Activated T-cell treated with anti-CD3 and anti-CD28 coated beads, Interleukin-2, amount 50 U/mL, for 72 hours (primary cell): ENCODE results near the gene GPD1. TPM values are rescaled to one million over a fixed set of nuclear protein-coding genes. Genes with fewer than 3 reads are reported as not detected.

Experiments
- ATAC-seq, 2 donors: fragments of 150-1000 bp; cut with Tn5 transposase; replicated peaks in 1 of 2; 2 replicates each; pipeline ENCODE4 v1.10.0; 2021; ENCODE audit warnings: moderate library complexity in 2 of 2, mild to moderate bottlenecking in 1 of 2
- DNase-seq, 2 donors: peaks; one replicate each; pipeline ENCODE4 v3.0.0; 2021 to 2022; ENCODE audit warnings: mixed read lengths in 1 of 2
- H3K27ac Mint-ChIP-seq: one replicate; pipeline ENCODE4 v1.8.0; 2022; ENCODE audit warnings: mild to moderate bottlenecking, moderate library complexity, mixed read lengths
- H3K27me3 Mint-ChIP-seq: one replicate; pipeline ENCODE4 v1.8.0; 2022; ENCODE audit warnings: low read depth, mixed read lengths
- H3K36me3 Mint-ChIP-seq, 2 donors: one replicate each; pipeline ENCODE4 v1.8.0; 2022; ENCODE audit warnings: mixed read lengths in 2 of 2, mild to moderate bottlenecking in 1 of 2; ENCODE audit not compliant: insufficient read depth in 2 of 2
- H3K4me1 Mint-ChIP-seq: one replicate; pipeline ENCODE4 v1.8.0; 2022; ENCODE audit warnings: low read depth, mixed read lengths
- H3K4me3 Mint-ChIP-seq, 2 donors: one replicate each; pipeline ENCODE4 v1.8.0; 2022; ENCODE audit warnings: mild to moderate bottlenecking in 2 of 2, mixed read lengths in 2 of 2, moderate library complexity in 2 of 2
- H3K9me3 Mint-ChIP-seq, 2 donors: one replicate each; pipeline ENCODE4 v1.8.0; 2022; ENCODE audit warnings: mixed read lengths in 2 of 2
- total RNA-seq, 2 donors: library from RNA; stranded (reverse); gene quantifications; one replicate each; pipeline ENCODE4 v1.2.3, GENCODE V29; 2022

The GPD1 gene
- 1 to 10 TPM; 1.6 to 3.5 TPM for total RNA-seq

DNA sequence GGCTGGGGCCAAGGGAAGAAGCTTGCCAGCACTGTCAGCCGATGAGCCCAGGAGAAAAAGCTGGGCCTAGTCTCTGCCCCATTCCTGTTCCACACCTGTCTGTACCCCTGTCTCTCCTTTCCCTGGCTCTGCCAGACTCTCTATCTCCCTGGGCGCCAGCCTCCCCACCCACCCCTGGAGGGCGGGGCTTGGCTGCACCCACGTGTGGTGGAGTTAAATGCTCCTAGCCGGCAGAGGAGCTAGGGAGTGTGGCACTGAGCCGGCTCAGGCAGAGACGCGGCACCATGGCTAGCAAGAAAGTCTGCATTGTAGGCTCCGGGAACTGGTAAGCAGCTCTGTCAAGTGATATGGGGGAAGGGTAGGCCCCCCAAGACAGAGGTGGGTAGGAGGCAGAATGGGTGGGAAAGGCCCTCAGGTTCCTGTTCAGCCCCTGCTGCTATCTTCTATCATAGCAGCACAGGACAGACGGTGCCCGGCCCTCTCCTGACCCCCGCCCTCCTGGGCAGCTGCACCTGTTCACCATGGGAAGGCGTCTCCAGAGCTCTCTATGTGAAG lies at the start of gene GPD1:
GPD1 (plus strand) TSS at position 242 of the 555 bp plus-strand sequence; CDS start at position 285, 43 bp downstream.
- Mint-ChIP-seq H3K27me3 (peaks cover 7% of the 10 kb centered on the region), H3K9me3 (no peaks in the 10 kb centered on the region), H3K36me3 (peaks cover 0 to 6% of the 10 kb centered on the region in 2 donors), H3K27ac (peak within 1 kb of the TSS; percentile 0), H3K4me1 (peaks cover 5% of the 10 kb centered on the region), H3K4me3 (no peak within 1 kb of the TSS)
- DNase-seq, result peak; percentile 29 to 31
- peak; percentile 52 to 54 for ATAC-seq

DNA sequence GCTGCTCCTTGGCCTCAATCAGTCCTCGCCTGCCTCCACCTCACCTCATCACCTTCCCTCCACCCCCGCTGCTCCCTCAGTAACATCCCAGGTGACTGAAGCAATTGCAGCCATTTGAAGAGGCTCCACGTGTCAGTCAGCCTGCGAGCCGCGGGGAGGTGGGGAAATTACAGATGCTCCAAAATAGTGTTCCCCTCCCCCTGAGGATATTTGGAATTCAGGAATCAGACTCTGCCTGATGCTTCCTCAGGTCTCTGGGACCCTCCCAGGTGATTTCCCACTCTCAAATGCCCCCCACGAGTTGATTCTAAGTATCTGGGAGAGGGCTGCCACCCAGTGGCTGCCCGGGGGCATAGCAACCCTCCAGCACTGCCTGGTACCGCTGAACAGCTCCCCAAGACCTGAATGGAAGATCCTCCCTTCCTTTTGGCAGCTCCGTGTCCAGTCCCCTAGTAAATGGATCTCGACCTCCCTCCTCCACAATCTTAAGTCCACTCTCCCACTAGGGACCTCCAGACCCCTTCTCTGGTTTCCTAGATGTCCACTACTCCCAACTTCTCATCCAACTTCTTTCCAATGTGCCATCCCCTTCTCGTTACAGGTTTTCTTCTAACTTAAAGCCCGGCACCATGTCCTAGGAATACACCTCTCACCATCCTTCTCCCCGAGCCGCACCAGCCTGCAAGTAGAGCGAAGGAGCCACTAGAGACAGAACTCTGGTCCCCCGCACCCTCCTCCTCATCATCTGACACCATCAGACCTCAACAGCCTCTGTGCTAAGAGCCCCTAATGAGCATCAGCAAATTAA lies 47.8 kb upstream of the GPD1 start:
- DNase-seq, result peak; percentile 62 to 69
- H3K36me3 Mint-ChIP-seq, result peaks cover under 1 to 3% of the 10 kb centered on the region in 2 donors
- peaks cover 37% of the 10 kb centered on the region for H3K27me3 Mint-ChIP-seq
- peak overlapping the region; percentile 80 to 87 for H3K4me3 Mint-ChIP-seq
- peaks cover 48% of the 10 kb centered on the region for H3K4me1 Mint-ChIP-seq
- no peak overlapping the region for H3K27ac Mint-ChIP-seq
- peak; percentile 24 to 34 for ATAC-seq
- no peaks in the 10 kb centered on the region for H3K9me3 Mint-ChIP-seq

GRCh38 chr12:50056639-50056976 lies 47.2 kb upstream of the GPD1 start:
- Mint-ChIP-seq H3K4me3 (peak overlapping the region; percentile 80 to 87), H3K4me1 (peaks cover 50% of the 10 kb centered on the region), H3K9me3 (no peaks in the 10 kb centered on the region), H3K27ac (no peak overlapping the region), H3K36me3 (peaks cover 2 to 3% of the 10 kb centered on the region in 2 donors), H3K27me3 (peaks cover 33% of the 10 kb centered on the region)
- no peak for ATAC-seq
- no peak for DNase-seq

- DNase-seq (peak; percentile 59 to 66), ATAC-seq (peak; percentile 60 to 61)
- Mint-ChIP-seq H3K4me3 (peak within 1 kb of the TSS; percentile 80 to 87), H3K36me3 (peaks cover 2 to 3% of the 10 kb centered on the region in 2 donors), H3K4me1 (peaks cover 50% of the 10 kb centered on the region), H3K27ac (no peak within 1 kb of the TSS), H3K27me3 (peaks cover 26% of the 10 kb centered on the region), H3K9me3 (no peaks in the 10 kb centered on the region)
Measured at GRCh38 chr12:50057000-50057841, 46.6 kb upstream of the GPD1 start, which contains the start of gene ASIC1. ASIC1 (plus strand) TSS chr12:50057596; CDS start chr12:50058767, 1,171 bp downstream.

GRCh38 chr12:50057896-50058670 lies 45.7 kb upstream of the GPD1 start:
- DNase-seq (peak in 1 of 2 donors; percentile 26), ATAC-seq (no peak)
- Mint-ChIP-seq H3K27ac (no peak overlapping the region), H3K9me3 (no peaks in the 10 kb centered on the region), H3K4me1 (peaks cover 50% of the 10 kb centered on the region), H3K36me3 (peaks cover 2 to 3% of the 10 kb centered on the region in 2 donors), H3K27me3 (peaks cover 18% of the 10 kb centered on the region), H3K4me3 (peak overlapping the region; percentile 65 to 72)

DNA sequence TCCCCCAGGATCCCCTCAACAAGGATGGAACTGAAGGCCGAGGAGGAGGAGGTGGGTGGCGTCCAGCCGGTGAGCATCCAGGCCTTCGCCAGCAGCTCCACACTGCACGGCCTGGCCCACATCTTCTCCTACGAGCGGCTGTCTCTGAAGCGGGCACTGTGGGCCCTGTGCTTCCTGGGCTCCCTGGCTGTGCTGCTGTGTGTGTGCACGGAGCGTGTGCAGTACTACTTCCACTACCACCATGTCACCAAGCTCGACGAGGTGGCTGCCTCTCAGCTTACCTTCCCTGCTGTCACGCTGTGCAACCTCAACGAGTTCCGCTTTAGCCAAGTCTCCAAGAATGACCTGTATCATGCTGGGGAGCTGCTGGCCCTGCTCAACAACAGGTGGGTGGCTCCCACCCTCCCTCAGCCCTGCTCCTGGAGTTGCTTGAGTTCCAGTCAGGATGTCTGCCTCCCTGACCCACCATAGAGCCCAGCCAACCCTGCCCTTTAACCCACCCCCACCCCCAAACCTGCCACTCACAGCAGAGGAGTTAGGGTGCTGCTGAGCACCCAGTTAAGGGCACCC lies 45.0 kb upstream of the GPD1 start:
- H3K4me1 Mint-ChIP-seq, result peaks cover 50% of the 10 kb centered on the region
- no peaks in the 10 kb centered on the region for H3K9me3 Mint-ChIP-seq
- peak in 1 of 2 donors; percentile 40 for DNase-seq
- no peak overlapping the region for H3K27ac Mint-ChIP-seq
- H3K4me3 Mint-ChIP-seq, result peak overlapping the region; percentile 65 to 72
- peaks cover 2 to 3% of the 10 kb centered on the region in 2 donors for H3K36me3 Mint-ChIP-seq
- peak; percentile 6 to 23 for ATAC-seq
- H3K27me3 Mint-ChIP-seq, result peaks cover 16% of the 10 kb centered on the region

- peak; percentile 79 to 83 for ATAC-seq
- H3K27me3 Mint-ChIP-seq, result peaks cover 16% of the 10 kb centered on the region
- peak overlapping the region; percentile 72 to 73 for H3K4me3 Mint-ChIP-seq
- peak overlapping the region; percentile 27 for H3K27ac Mint-ChIP-seq
- H3K4me1 Mint-ChIP-seq, result peaks cover 50% of the 10 kb centered on the region
- DNase-seq, result peak; percentile 69 to 90
- peaks cover 2 to 3% of the 10 kb centered on the region in 2 donors for H3K36me3 Mint-ChIP-seq
- no peaks in the 10 kb centered on the region for H3K9me3 Mint-ChIP-seq
Measured at GRCh38 chr12:50059440-50060119, 44.2 kb upstream of the GPD1 start.

DNA sequence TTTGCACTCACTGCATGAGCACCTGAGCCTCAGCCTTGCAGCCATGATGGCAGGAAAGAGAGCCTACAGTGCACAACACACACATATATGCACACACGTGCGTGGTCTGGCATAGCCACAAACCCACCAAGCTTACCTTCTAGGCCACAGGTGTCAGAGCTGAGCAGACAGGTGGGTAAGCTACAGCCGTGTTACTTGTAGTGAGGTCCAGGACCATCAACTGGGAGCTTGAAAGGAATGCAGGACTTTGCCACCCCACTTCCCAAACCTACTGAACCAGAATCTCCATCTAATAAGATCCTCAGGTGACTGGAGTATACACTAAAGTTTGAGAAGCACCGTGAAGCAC lies 43.7 kb upstream of the GPD1 start:
- ATAC-seq, result peak in 1 of 2 donors; percentile 2
- H3K27ac Mint-ChIP-seq, result no peak overlapping the region
- peak overlapping the region; percentile 72 to 73 for H3K4me3 Mint-ChIP-seq
- no peak for DNase-seq
- peaks cover 50% of the 10 kb centered on the region for H3K4me1 Mint-ChIP-seq
- peaks cover 16% of the 10 kb centered on the region for H3K27me3 Mint-ChIP-seq
- peaks cover 2 to 3% of the 10 kb centered on the region in 2 donors for H3K36me3 Mint-ChIP-seq
- no peaks in the 10 kb centered on the region for H3K9me3 Mint-ChIP-seq

- H3K9me3 Mint-ChIP-seq, result no peaks in the 10 kb centered on the region
- H3K36me3 Mint-ChIP-seq, result peaks cover 2 to 3% of the 10 kb centered on the region in 2 donors
- peaks cover 10% of the 10 kb centered on the region for H3K27me3 Mint-ChIP-seq
- no peak for DNase-seq
- no peak overlapping the region for H3K4me3 Mint-ChIP-seq
- no peak for ATAC-seq
- no peak overlapping the region for H3K27ac Mint-ChIP-seq
- H3K4me1 Mint-ChIP-seq, result peaks cover 43% of the 10 kb centered on the region
Measured at GRCh38 chr12:50061171-50061570, 42.6 kb upstream of the GPD1 start.

DNA sequence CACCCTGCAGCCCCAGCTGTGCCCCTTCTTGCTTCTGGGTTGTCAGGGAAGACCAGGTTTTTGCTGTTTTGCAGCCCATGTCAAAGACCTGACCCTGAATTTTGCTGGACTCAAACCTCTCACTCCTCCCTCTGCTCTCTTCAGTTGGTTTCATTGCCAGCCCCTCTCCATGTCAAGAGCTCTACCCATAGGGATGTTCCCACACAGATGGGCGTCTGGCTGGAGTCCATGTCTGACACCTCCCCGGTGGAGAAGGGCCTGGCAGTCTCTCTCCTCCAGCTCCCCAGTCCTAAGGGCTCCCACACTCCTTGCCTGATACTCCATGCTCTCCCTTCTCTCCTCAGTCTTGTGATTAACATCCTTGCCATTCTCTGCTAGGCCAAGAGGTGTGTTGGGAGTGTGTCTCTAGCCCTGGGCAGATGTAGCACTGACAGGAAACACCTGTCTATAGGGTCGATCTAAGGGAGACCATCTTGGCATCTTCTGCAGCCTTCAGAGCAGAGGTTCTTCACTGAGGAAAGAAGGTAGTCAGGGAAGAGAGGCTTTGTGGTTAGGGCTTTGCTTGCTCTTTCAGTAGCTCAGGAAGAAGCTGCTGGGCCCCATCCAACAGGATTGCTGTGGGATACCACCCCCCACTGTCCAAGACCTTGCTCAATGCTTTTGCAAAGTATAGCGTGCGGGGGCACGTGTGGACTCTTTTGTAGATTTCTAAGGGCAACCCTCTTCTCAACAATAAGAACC lies 41.7 kb upstream of the GPD1 start:
- no peak overlapping the region for H3K4me3 Mint-ChIP-seq
- H3K27ac Mint-ChIP-seq, result no peak overlapping the region
- peaks cover 33% of the 10 kb centered on the region for H3K4me1 Mint-ChIP-seq
- H3K27me3 Mint-ChIP-seq, result peaks cover under 1% of the 10 kb centered on the region
- ATAC-seq, result no peak
- no peaks in the 10 kb centered on the region for H3K9me3 Mint-ChIP-seq
- no peak for DNase-seq
- peaks cover under 1 to 2% of the 10 kb centered on the region in 2 donors for H3K36me3 Mint-ChIP-seq

DNA sequence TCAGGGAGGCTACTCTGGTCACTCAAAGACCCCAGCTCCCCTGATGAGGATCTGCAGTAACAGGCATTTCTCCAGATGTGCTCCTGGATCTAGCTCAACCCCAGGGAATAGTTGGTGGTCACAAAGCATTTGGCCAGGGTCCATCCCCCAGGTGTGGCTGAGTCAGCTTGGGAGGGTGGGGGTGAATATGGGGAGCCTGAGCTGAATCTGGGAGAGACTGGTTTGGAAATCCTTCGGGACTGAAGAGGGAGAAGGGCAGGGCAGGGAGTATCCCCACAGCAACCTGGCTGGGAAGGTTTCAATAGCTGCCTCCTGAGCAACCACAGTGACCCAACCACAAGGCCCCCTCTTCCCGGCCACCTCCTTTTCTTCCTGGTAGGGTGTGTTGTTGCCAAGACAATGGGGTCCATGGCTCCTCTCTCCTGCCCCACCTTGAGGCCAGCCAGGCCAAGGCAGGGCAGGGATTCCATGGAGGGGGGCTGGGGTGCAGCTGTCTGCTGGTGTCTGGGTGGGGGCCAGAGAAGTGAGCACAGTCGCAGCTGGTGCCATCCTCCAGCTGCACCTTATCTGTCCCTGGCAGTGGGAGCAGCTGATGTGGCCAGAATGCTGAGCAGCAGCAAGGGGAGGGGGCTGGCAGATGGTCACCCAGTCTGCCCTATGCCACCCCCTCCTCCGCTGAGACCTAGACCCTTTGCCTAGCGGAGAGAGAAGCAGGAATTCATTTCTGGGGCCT lies 40.9 kb upstream of the GPD1 start:
- H3K27ac Mint-ChIP-seq, result no peak overlapping the region

More for the DNA sequence above, 40.9 kb upstream of the GPD1 start:
- DNase-seq, result no peak
- ATAC-seq, result no peak
- Mint-ChIP-seq H3K27me3 (no peaks in the 10 kb centered on the region), H3K9me3 (no peaks in the 10 kb centered on the region), H3K4me1 (peaks cover 32% of the 10 kb centered on the region), H3K4me3 (no peak overlapping the region), H3K36me3 (peaks cover 0 to 2% of the 10 kb centered on the region in 2 donors)
